Kidney capillary endothelial cell (primary cell): ENCODE results near the gene APBA2.
"Not testable (repeated sequence)": the region's sequence is repeated elsewhere in the genome, so short reads cannot be mapped to it uniquely, and the experiment has no call there.

Experiments
- DNase-seq: peaks from one replicate; pipeline ENCODE4 v3.0.0-alpha.2; 2018; ENCODE audit warnings: low spot score

APBA2 gene

DNA sequence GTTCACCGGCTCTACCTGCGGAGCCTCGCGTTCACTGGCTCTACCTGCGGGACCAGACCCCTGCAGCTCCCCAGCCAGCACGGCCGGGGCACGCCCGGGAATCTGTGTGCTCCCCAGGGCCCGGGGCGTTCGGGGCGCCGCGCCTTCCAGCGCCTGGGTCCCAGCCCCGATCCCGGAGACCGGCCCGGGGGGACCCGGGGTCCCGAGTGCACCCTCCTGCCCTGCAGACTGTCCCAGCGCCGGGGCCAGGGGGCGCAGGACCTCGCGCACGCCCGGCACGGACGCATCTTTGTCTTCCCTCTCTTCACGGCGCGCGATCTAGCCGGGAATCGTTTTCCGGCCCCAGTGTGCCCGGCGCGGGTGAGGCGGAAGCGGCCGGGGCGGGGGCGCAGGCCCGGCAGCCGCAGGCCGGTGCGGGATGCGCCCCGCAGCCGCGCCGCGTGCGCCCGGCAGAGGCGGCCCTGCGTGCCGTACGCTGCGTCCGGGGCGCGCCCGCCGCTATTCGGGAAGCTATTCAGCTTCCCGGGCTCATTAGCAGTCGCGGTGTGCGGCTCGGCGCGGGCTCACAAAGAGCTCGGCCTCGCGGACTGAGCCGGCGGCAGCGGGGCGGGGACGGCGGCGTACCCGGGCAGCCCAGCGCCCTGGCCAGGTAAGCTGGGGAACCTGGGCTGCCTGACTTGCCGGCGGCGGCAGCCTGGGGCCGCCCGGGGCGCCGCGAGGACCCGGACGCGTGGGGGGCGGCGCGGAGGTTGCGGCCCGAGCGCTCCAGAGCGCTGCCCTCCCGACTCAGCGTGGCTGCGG lies at the start of gene APBA2:
Gene APBA2, plus strand, starts transcription at position 345 of the 801 bp plus-strand sequence. CDS start 167,911 bp downstream, outside the sequence.
- no peak for DNase-seq

DNA sequence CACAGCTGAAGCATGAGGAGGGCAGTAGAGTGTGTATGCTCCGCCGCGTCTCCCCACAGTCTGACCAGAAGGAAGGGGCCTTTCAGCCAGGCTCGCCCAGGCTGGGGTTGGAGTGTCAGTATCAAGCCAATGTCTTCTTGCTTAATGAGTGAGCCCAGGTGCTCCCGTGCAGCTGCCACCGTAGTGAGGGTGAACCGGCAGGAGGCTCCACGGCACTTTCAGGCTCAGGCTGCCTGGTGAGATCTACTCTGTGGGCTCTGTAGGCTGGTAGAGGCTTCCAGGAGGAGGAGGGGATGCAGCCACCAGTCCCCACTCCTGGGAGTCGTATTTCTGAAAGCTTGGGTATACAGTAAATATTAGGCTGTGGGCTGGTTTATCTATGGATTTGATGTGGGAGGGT lies 45.5 kb upstream of the APBA2 start:
- DNase-seq = not testable (repeated sequence)

DNA sequence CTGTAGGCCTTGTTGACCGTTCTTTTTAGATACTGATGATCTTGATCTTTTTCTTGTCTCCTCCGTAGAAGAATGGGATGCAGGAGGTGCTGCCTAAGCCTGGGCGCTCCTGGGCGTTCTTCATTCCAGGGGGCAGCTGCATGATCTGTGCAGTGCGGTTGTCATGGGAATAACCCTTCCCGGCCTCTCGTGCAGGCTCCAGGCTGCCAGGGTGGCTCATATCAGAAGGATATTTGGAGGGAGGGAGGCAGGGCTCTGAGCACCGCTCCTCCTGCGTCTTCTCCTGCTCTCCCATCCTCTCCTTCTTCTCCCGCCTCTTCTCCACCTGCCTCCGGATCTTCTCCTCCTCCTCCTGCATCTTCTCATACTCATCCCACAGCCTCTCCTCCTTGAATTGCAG lies 43.6 kb upstream of the APBA2 start:
- DNase-seq = not testable (repeated sequence)

DNA sequence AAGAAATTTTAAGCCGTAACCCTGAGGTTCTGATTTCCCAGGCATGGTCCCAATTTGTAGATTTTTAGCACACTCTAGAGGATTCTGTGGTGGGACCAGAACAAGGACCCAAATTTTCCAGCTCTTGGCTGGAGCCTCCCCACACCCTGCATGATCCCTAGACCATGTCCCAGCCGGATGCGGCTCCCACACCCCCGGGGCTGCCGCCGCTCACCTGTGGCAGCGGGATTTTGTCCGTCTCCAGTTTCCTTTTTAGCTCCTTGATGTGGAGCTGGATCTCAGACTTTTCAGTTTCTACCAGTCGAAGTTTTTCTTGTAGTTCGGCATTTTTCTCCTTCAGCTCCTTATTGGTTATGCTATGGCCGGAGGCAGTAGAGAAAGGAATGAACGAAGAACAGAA lies 42.3 kb upstream of the APBA2 start:
- DNase-seq = not testable (repeated sequence)

DNA sequence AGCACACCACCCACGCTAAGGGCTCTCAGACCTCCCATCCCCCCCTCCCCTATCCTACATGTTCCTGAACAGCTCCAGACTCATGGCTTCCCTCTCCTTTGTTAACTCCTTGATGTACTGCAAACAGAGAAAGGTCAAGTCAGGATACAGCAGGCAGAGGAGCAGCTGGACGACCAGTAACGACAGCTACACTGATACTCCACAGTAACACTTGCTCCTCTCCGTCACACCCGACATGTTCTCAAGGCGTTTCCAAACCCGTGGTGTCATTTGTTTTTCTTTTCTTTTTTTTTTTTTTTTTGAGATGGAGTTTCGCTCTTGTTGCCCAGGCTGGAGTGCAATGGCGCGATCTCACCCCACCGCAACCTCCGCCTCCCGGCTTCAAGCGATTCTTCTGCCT lies 41.6 kb upstream of the APBA2 start:
- DNase-seq = not testable (repeated sequence)

DNA sequence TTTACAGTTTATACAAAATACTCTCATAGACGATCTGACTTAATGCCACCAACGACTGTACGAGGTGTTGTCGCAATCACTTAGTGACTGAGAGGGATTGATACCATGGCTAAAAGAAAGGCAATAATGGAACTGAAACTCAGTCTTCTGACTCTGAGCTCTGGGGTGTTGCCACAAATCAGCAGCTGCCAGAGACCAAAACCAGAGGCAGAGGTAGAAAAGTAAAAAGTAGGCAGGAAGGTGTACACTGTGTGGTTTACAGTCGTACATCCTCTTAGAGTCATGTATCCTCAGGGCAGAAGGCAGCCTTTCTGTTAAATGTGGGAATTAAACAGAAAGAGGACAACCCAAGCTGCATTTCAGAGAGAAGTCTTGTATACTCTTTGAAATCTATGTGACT lies 38.5 kb upstream of the APBA2 start:
- DNase-seq = not testable (repeated sequence)

DNA sequence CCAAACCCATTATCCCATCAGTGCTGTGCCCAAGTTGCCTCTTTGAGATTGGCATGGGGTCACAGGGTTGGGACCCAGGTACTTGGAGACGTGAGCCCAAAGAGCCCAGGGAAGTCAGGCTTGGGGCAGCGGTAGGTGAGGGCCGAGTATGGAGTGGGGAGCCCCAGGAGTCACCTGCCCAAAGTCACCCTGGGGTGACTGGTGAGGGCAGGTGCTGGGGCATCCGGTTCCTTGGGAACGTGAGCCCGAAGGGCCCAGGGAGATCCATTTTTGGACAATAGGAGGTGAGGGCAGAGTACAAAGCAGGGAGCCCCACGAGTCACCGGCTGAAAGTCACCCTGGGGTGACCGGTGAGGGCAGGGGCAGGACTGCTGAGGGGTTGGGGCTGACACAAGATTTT lies 37.8 kb upstream of the APBA2 start:
- not testable (repeated sequence) for DNase-seq

DNA sequence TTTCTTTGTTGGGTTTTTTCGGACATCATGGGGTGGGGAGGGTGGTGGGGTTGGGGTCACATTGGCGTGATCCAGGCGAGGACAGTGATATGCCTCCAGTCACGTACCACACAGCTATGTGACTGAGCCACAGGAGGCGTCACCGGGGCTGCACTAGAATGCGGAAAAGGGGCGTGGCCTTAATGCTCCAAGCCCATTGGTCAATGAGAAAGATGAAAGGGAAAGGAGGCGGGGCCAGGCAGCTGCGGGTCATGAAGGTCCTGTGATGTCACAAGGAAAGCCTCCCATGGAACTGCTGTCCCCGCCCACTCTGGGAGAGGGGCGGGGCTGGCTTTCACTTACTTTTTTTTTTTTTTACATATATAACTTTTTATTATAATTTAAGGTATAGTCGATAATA lies 37.3 kb upstream of the APBA2 start, which contains the start of gene GOLGA6L7:
Gene GOLGA6L7, minus strand, starts transcription at position 124 of the 400 bp plus-strand sequence. Its CDS starts 95 bp downstream, at position 29.
- DNase-seq = not testable (repeated sequence)

DNA sequence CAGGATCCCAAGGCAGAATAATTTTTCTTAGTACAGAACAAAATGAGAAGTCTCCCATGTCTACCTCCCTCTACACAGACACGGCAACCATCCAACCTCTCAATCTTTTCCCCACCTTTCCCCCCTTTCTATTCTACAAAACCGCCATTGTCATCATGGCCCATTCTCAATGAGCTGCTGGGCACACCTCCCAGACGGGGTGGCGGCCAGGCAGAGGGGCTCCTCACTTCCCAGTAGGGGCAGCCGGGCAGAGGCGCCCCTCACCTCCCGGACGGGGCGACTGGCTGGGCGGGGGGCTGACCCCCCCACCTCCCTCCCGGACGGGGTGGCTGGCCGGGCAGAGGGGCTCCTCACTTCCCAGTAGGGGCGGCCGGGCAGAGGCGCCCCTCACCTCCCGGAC lies 36.5 kb upstream of the APBA2 start:
- DNase-seq = not testable (repeated sequence)

DNA sequence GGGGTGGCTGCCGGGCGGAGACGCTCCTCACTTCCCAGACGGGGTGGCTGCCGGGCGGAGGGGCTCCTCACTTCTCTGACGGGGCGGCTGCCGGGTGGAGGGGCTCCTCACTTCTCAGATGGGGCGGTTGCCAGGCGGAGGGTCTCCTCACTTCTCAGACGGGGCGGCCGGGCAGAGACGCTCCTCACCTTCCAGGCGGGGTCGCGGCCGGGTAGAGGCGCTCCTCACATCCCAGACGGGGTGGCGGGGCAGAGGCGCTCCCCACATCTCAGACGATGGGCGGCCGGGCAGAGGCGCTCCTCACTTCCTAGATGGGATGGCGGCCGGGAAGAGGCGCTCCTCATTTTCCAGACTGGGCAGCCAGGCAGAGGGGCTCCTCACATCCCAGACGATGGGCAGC lies 36.0 kb upstream of the APBA2 start:
- DNase-seq = not testable (repeated sequence)

DNA sequence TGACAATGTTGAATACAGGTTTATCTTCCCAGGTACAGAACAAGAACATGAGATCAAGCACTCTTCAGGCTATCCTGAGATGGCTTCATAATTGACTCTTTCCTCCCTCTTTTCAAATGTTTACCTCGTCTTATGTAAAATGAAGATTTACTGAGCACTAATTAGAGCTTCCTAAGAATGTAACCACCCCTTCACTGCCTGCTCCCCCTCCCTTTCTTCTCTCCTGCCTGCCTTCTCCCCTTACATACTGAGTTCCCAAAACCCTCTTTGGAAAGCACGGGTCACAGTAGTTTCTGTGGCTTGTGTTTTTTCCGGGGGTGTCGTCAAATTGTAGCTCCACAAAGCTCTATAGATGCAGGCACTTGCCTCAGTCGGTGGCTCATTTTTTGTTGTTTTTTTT lies 32.1 kb upstream of the APBA2 start:
- DNase-seq = not testable (repeated sequence)

DNA sequence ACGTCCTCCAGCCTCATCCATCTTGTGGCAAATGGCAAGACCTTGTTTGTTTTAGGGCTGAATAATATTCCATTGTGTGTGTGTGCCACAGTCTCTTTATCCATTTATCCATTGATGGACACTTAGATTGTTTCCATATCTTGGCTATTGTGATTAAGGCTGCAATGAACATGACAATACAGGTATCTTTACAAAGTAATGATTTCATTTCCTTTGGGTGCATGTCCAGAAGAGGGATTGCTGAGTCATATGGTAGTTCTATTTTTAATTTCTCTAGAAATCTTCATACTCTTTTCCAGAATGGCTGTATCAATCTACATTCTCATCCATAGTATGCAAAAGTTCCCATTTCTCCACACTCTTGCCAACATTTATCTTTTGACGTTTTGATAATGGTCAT lies 31.2 kb upstream of the APBA2 start:
- not testable (repeated sequence) for DNase-seq

DNA sequence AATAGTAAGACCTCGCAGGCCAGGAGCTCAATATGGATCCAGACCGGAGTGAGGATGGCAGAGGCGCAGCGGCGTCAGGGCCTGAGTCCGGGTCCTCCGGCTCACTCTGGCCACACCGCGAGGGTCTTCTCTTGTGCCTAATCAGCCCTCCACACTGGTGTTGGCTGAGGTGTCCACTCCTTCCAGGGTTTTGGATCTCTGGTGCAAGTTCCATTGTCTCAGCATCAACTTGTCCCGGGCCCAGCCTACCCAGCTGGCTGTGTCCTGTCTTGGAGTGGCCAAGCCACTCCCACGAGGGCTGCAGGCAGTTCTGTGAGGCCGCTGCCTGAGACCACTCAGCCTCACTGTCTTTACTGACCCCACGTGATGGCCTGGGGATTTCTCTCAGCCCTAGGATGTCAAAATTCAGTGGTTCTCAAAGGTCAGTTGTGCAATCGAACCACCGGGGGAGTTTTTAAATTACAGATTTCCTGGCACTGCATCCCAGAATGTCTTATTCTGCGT lies 24.7 kb upstream of the APBA2 start:
- no peak for DNase-seq

DNA sequence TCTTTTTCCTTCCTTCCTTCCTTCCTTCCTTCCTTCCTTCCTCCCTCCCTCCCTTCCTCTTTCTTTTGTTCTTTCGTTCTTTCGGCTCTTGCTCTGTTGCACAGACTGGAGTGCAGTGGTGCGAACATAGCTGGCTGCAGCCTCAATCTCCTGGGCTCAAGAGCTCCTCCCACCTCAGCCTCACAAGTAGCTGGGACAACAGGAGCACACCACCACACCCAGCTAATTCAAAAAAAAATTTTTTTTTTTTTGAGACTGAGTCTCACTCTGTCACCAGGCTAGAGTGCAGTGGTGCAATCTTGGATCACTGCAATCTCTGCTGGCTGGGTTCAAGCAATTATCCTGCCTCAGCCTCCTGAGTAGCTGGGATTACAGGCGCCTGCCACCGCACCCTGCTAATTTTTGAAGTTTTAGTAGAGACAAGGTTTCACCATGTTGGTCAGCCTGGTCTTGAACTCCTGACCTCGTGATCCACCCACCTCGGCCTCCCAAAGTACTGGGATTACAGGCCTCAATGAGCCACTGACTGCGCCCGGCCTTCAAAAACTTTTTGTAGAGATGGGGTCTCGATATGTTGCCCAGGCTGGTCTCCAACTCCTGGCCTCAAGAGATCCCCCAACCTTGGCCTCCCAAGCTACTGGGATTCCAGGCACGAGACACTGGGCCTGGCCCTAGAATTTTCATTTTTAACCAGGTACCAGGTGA lies 24.0 kb upstream of the APBA2 start:
- DNase-seq = not testable (repeated sequence)

DNA sequence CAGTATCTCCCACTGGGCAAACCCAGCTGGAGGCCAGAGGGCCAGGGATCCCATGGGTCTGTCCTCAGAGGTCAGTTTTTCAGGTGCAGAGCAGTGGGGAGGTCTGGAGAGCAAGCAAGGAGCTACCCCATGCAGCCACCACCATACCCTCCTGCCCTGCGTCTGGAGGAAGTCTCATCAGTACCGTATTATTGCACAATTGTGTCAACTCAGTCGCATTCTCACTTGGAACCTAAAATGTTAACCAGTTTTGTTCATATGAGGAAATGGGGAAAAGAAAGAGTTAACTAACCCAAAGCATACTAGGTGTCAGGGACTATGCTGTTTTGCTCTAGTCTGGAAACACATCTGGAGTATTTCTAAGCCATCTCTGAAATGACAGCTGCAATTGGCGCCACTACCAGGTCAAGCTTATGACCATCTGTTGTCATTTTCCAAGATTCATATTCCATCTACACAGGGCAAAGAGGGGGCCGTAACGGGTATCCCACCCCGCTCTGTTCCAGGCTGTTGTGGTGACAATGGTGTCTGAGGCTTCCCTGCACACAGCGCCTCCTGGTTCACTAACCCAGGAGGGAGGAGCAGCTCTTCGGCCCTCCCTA lies 16.9 kb upstream of the APBA2 start:
- no peak for DNase-seq

DNA sequence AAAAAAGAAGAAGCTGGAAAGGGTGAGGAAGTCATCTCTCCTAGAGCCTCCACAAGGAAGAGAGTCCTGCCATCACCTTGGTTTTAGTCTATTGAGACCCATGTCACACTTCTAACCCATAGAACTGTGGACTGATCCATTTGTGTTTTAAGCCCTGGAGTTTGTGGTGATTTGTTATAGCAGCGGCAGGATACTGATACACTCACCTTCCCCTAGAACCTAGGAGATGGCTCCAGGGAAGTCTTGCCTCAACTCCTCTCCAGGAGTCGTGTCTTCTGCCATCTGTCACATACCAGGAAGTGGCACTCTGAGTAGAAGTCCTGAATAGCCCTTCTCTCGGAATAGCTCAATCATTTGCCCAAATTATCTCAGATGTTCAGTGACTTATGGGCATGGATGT lies 14.6 kb upstream of the APBA2 start:
- DNase-seq = no peak

DNA sequence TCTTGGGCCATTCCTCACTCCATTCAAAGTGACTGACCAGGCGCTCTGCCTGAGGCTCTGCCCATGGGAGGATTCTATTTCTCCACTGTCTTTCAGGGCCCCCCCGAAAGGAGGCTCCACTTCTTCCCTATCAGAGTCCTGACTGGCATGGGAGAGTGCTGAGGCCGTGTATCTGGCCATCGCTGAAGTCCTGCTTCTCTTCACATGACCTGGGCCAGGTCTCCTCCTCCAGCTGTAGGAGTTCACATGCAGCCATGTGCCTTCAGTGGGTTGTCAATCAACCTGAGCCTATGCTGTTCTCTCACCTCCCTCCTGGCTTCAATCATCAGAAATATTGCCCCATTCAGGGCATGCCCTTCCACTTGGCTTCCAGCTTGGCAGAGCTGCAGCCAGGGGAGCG lies 12.8 kb upstream of the APBA2 start:
- DNase-seq = no peak

DNA sequence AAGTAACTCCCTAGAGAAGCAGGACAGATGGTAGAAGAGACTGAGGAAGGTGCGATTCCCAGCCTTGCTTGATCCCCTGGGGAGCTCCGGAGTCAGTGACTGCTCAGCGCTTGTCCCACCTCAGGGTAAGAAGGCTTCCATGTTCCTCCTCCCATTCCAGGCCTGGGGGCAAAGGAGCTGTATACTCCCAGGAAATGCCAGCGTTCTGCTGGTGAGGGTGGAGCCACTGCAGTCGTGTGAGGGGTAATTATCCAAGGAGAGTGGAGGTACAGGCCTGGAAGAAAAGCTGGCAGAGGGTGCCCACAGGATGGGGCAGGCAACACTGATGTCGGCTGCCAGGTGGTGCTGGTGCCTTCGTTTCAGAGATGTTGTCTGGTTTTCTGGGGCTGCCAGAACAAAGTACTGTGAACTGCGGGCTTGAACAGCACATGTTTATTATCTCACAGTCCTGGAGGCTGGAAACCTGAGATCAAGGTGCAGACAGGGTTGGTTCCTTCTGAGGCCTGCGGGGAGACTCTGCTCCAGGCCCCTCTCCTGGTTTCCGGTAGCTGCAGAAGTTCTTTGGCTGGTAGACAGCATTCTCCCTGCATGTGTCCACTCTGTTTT lies 12.1 kb upstream of the APBA2 start:
- no peak for DNase-seq

DNA sequence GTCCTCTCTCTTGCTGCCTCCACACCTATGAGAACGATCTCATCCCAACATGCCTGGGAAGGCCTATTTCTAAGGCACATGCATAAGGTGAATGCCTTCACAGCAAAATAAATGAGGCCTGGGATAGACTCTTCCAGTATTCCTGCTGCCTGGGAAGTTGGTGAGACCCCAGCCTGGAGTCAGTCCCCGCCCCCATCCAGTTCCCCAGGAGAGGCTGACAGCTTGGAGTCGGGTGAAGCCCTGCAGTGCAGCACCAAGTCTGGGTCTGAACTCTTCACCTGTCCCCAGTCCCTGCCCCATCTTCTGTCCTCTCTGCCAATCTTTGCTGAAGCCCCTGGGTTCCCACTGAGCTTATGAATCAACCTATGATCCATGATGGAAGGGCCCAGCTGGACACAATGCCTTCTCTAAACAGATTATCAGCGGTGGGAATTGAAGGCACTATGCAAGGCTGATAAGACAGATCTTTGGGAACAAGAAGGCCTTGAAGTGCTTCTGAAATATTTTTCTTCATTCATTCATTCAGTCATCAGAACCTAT lies 10.2 kb upstream of the APBA2 start:
- DNase-seq = no peak

DNA sequence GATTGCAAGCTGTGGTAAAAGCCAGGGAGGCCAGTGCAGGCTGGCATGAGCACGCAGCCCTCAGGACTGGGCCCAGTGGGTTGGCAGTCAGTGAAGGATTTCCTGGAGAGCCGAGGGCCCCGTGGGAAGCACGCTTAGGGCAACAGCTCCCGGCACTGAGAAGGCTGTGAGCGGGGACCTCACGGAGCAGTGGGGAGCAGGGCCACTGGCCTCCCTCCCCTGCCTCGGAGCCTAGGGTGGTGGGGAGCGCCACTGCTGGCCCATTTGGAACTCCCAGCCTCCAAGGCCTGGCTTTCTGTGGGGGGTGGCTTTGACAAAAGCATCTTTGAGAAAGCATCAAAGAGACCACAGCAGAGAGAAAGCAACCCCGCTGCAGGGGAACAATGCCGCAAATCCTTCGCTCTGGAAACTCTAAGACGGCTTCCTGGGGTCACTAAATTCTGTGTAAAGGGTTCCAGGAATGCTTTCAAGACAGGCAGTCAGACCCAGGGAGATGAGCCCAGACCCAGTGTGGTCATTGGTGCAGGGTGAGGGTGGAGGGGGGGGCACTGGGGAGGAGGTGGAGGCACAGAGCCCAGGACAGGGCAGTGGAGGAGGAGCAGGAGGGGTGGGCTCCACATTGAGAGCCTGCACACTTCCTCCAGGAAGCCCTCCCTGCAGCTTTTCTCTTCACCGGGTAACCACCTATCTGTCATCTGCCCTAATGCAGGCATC lies 9.5 kb upstream of the APBA2 start:
- no peak for DNase-seq

DNA sequence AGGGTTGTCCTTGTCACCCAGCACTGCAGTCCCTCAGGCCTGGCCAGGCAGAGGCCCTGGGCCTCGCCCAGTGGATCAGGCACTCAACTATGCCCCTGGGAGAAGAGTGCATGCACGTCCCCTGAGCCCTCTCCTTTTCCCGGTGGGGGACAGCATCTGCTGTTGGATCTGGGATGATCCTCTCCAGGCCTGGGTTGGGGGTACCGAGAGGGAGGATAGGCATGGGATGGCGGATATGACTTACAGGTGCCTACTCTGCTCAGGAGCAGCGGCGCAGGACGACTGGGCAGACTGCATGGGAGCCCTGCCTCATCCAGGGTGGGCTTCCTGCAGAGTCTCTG lies 9.0 kb upstream of the APBA2 start:
- no peak for DNase-seq
